HG03457 (cell line): ENCODE data around the gene RPRD1A.
A peak's percentile ranks its signal among the peaks of the same experiment; 100 is the strongest.
"Not testable (repeated sequence)": the region's sequence is repeated elsewhere in the genome, so short reads cannot be mapped to it uniquely, and the experiment has no call there.

Source experiments
- ATAC-seq: cut with Tn5 transposase; IDR thresholded peaks from one replicate; pipeline ENCODE4 v1.9.1; 2021; ENCODE audit warnings: moderate number of reproducible peaks; ENCODE audit not compliant: unreplicated experiment

RPRD1A gene

DNA sequence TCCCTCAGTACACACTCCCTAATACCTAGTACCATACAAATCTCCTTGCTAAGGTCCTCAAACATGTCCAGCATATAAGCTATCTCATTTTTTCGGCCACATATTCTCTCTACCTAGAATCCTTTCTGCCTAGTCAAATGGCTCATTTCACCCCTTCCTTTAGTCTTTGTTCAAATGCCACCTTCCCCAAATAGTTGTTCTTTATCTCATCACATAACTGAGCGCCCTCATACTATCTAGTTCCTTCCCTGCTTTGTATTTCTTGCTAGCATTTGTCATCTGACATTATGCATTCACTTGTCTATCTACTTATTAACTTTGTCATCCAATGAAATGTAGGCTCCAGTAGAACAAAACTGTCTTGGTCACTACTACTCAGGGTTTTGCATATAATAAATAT, 35.5 kb downstream of the RPRD1A start:
- ATAC-seq: no peak

DNA sequence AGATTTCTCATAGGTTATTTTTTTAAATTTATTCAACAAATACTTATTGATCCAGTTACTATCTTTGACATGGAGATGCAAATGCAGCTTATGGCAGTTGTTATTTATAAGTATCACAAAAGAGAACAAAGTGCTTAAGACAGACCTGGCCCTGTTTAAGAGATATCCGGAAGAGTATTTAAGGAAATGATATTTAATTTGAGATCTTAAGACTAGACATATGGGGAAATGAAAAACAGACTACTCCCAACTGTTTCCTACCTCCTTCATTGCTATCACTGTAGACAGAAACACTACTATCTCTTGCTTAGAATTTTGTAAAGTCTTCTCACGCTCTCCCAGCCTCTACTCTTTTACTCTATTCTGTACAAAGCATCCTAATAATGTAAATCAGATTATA, 36.0 kb downstream of the RPRD1A start:
- ATAC-seq: no peak

DNA sequence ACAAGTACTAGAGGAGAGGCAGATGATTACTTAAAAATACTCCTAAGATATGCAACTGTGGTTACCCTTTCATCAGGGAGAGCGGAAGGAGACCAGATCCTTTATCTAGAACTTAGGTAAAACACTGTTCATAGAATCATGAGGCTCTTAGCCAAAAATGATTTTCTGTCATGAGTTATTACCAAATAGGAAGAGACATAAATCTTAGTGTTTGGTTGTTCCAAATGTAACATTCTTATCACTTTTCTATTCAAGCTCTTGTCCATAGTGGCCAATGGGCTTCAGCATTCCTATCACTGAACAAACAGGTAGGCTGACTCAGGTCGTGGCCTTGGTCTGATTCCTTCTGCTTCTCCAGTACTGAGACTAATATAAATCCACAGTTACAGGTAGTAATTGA, 38.5 kb downstream of the RPRD1A start:
- no peak for ATAC-seq

DNA sequence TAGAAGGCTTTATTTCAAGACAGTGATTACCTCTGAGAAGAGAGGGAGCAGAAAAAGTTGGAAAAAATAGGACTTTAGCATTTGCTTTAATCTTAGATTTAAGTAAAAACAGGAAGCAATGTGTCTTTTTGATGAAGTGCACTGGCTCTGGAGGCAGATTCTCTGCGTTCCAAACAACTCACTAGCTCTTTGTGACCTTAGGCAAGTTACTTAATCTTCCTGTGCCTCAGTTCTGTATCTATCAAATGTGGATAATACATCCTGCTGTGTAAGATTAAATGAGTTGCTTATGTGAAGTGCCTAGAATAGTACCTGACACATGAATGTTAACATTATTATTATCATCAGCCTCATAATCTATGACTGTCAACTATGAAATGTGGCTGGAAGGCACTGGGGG, 42.3 kb downstream of the RPRD1A start:
- ATAC-seq: no peak

DNA sequence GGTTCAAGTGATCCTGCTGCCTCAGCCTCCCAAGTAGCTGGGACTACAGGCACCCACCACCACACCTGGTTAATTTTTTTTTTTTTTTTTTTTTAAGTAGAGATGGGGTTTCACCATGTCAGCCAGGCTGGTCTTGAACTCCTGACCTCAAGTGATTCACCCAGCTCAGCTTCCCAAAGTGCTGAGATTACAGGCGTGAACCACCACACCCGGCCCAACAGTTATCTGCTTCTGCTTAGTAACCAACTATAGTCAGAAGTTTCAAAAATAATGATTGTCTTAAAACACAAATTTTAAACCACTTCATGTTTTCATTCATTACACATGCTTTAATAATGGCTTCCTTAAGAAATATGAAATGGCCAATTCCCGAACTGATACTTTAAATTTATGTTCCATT, 43.1 kb downstream of the RPRD1A start:
- ATAC-seq: not testable (repeated sequence)

DNA sequence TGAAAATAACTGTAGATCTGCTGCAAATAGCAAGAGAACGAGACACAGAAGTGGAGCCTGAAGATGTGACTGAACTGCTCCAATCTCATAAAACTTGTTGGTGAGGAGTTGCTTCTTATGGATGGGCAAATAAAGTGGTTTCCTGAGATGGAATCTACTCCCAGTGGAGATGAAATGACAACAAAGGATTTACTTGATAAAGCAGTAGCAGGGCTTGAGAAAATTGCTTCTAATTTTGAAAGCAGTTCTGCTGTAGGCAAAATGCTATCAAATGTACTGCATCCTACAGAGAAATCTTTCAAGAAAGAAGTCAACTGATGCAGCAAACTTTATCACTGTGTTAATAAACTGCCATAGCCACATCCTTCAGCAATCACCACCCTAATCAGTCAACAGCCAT, 44.0 kb downstream of the RPRD1A start:
- no peak for ATAC-seq

DNA sequence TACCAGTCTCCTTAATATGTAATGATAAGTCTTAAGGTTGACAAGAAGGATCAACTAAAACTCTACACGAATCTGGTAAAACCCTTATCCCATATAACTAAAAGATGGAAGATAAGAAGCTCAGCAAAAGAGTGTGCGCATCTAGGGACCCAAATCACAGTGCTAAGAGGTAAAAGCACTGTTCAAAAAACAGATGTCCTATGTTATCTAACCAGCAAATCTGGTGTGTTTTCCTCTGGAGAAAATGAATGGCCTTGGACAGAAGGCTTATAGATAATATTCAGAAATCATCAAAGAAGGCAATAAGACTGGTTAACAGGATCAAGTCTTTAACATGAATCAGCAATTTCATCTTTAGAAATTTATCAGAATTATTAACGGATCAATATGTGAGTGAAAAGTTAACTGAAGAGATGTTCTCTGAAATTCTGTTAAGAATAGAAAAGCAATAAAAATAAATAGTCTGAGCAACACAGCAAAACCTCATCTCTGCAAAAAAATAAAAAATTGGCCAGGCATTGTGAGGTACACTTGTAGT, 47.1 kb downstream of the RPRD1A start:
- no peak for ATAC-seq

DNA sequence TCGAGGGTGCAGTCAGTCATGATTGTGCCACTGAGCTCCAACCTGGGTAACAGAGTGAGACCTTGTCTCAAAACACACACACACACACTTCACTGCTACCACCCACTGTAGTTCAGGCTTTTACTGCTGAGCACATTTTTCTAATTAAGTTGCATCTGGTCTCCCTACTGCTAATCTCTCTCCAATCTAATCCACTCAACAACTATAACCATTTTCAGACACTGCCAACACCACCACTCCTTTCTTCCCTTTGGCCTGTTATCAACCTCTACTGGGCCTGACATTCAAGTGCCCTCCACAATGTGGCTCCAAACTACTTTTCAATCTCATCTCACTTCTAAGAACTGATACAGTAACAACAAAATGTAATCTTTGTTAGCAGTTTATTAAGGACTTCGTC, 50.1 kb downstream of the RPRD1A start:
- ATAC-seq: no peak

DNA sequence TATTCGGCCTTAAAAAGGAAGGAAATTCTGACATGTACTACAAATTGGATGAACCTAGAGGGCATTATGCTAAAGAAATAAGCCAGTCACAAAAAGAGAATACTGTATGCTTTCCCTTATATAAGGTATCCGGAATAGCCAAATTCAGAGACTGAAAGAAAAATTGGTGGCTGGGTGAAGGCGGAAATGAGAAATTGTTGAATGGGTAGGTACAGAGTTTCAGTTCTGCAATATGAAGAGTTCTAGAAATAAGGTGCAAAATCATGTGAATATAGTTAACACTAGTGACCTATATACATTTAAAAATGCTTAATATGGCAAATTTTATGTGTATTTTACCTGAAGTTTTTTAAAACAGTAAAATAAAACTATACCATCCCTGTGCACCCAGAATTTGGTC, 51.7 kb downstream of the RPRD1A start:
- ATAC-seq: peak; percentile 85

DNA sequence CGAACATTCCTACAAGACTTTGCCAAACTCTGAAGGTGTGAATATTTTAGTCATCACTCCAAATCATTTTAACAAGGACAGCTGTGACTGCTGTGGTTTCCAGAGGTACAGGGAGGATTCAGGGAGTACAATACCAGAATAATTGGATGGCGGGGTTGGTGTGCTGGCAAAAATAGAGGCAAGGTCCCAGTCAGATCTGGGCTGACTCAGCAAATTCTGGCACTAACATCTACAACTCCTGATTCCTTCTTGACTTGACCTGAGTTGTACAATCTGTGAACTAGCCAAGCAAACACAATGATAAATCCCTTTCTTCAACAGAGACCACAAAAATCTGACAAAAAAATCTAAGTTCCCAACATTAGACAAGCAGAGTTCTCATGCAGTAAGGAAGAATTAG, 54.5 kb downstream of the RPRD1A start:
- no peak for ATAC-seq

DNA sequence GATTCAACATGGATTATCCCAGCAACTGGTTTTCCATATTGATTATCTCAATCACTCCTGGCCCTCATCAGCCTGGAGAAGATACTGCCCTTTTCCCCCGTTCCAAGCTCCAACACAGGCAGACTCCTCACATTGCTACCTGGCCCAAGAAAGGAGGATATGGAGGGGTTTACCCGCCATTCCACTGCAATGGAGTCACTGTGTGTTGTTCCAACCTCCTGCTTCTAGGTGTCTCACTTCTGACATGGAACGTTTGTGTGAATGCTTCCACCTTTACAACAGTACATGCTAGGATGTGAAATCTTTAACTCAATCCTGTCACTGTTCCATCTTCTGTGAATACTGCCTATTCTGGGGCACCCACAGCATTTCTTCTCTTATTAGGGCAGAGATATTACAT, 58.1 kb downstream of the RPRD1A start:
- ATAC-seq: no peak

DNA sequence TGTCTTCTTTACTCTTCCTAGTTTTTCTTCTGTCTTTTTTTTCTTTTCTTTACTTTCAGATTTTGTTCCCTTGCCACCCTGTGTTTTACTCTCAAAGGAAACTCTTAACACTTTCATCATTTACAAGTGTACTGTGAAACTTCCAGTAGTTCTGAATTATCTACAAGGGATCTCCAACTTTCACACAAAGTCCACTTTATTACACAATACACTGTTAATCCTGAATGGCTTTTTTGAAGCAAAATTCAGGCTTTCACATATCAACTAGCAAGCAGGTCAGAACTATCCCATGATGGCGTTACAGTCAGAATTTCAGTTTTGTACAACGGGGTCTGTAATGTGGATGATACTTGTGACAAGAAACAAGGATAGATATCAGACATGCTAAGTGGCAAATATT, 60.4 kb downstream of the RPRD1A start:
- no peak for ATAC-seq

DNA sequence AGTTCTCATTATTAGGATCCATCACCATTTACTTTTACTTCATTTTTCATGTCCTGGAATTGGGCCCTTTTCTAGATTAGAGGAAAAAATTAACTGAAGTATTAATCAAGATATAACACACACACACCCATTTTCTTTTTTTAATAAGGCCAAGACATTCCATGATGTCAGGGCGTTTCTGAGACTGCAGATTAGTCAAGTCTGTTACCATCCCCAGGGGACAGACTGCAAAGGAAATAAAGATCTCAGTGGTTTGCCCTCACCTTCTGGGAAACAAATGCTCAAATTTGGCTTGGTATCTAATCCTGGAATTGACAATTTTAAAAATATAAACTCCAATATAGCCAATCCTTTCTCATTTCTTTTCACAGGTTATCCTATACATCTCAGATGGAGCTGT, 67.4 kb downstream of the RPRD1A start:
- no peak for ATAC-seq

DNA sequence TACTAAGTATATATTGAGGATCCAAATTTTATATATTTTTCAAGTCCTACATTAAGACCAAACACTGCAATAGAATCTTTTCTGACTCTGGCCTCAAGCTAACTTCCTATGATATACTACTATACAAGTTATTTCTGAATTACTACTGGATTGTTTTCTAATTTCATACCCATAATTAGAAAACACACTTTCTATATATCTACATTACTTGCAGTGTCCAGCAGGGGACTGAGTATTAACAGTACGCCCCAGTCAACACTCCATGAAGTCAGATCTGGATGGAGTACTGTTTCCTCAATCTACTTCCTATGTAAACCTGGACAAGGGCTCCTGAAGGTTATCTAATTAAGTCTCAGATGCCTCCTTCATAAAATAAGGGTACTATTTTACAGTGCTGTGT, 68.4 kb downstream of the RPRD1A start:
- ATAC-seq: no peak

DNA sequence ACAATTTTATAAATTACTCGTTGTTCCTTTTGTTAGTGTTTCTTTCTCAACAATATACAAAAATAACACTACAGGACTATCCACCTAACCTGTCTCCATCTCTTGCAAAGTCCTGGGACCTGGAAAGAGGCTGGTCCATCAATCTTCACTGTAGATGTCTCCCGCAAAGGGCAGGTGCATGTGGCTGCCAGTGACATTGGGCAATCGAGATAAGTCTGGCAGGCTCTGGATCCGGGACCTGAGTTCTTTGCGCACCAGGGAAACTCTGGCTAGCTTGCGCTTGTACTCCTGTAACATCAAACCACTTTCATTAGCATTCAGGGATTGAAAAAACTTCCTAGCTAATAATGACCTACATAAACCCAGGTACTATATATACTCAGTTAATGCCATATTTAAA, 74.3 kb downstream of the RPRD1A start:
- no peak for ATAC-seq

DNA sequence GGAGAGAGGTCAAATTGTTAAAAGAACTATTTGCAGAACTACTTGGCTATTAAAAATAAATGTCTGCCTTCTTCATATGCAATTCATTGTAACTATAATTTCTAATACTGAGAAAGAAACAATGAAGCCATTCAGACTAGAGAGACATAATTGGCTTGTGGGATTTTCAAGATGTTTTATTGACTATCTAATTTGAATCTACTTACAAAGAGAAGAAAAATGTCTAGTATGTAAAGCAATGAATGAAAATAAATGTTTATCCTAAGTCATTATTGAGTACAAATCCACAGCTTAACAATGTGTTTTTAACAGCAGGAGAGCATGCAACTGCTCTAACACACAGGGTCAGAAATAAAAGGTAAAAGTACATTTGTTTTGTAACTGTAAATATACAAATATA, 75.7 kb downstream of the RPRD1A start:
- ATAC-seq: no peak

DNA sequence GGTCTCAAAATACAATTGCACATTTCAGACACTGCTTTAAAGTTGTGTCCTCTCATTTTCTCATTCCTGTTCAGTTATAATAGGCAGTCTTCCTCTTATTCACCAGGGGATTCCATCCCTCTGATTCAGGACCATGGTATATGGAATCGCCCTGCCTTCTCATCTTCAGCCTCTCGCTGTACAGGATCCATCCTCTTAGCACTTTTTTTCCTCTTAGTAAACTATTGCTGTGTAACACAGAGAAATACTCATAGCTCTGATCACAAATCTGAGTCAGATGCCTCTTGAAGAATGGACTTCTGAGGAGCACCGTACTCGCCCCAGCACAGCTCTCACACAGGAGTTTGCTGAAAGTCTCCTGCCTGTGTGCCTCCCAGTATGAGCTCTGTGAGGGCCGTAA, 83.5 kb downstream of the RPRD1A start:
- ATAC-seq: no peak

DNA sequence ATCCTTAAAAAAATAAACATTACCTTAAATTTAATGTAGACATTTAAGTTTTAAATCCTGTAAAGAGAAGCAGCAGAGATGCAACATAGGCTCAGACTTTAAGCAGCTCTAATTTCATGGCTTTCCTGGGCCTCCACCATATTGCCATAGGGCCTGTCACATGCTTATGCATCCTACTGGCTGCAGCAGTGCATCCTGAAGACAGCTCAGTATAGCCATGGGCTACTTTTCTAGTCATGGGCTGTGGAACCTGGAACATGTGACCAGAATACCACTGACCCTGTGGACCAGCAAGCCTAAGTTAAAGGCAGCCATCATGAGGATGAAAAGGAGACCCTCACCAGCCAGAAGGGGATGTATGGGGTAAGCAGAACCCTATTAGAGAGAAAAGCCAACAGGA, 84.2 kb downstream of the RPRD1A start:
- ATAC-seq: no peak

DNA sequence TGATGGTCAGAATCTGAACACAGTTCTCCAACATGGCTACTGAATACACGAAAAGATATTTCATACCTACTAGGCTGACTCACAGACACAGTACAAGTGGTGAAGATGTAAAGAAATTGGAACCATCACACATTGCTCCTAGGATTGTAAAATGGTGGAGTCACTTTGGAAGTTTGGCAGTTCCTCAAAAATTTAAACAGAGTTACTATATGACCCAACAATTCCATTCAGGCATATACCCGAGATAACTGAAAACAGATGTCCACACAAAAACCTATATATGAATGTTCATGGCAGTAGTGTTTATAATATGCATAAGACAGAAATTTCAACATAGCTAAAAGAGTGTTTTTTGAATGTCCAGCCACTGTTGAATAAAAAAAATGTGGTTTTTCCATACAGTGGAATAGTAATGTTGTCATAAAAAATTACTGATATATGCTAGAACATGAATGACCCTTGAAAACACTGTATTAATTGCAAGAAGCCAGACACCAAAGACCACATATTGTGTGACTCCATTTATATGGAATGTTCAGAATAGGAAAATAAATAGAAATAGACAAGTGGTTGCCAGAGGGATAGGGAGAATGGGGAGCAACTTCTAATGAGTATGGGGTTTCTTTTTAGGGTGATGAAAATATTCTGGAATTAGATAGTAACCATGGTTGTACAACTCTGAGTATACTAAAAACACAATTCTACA, 84.8 kb downstream of the RPRD1A start:
- ATAC-seq: no peak

DNA sequence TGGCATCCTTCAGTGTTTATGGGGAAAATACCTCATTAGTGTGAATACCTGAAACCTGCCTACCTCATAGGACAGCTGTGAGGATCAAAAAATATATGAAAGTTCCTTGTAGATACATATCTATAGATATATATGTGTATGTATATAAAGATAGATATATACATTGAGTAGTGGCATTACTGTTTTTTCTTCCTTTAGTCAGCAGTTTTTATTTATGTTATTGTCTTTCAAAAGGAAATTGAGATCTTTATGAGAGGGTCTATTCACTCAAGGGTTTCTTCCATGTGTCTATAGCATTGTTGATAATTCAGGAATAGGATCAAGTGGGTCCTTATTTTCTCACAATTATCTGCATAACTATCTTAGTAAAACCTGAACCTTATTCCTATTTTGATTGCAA, 88.2 kb downstream of the RPRD1A start:
- ATAC-seq: no peak

DNA sequence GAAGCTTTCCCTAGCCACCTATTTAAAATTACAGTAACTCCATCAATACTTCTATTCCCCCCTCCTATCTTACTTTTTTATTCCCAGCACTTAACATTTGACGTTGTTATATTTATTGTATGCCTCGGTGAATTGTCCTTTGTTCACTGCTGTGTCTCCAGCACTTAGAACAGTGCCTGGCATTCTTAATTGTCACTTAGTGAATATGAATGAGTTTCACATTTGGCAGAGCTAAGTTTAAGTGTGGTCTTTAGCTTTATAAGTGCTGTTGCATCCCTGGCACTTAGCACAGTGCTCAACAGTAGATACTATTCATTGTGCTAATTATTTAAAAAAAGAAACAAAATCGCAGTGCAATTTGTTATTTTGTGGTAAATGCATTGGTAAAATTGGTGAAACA, 93.2 kb downstream of the RPRD1A start:
- ATAC-seq: no peak

DNA sequence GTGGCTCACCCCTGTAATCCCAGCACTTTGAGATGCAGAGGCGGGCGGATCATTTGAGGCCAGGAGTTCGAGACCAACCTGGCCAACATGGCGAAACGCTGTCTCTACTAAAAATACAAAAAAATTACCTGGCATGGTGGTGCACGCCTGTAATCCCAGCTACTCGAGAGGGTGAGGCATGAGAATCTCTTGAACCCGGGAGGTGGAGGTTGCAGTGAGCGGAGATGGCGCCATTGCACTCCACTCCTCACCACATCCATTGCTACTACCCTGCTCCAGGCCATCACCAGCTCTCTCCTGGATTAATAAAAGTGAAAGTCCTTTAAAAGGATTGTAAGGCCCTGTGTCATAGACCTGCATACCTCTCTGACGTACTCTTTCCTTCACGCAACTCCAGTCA, 93.7 kb downstream of the RPRD1A start:
- no peak for ATAC-seq
